HG03439 (cell line): ENCODE measurements around the gene ACOT7.
A peak's percentile ranks its signal among the peaks of the same experiment; 100 is the strongest.

Experiments
- ATAC-seq: cut with Tn5 transposase; IDR thresholded peaks from one replicate; pipeline ENCODE4 v1.9.1; 2021; ENCODE audit warnings: mild to moderate bottlenecking, moderate library complexity; ENCODE audit not compliant: unreplicated experiment

The ACOT7 gene

GRCh38 chr1:6348511-6349191 is 44.9 kb downstream of the ACOT7 start:
- ATAC-seq: no peak

GRCh38 chr1:6347641-6348487 is 45.7 kb downstream of the ACOT7 start:
- ATAC-seq: no peak

GRCh38 chr1:6345460-6345859 is 48.1 kb downstream of the ACOT7 start:
- ATAC-seq: no peak

DNA sequence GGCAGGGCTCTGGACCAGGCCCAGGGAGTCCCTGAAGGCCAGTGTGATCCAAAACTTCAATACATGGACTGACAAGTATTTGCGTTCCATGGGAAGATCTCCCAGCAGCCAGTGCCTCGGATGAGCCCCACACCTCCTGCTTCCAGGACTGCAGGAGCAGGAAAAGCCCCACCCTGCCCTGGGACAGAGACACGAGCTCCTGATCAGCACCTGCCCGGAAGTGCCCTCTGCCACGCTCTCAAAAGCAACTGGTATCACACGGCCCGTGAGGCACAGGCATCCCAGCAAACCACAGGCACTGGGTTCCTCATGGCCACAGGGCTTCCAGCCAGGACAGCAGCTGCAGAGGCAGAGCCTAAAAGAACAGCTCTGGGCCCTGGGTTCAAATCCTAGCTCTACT is 48.6 kb downstream of the ACOT7 start:
- ATAC-seq: no peak

DNA sequence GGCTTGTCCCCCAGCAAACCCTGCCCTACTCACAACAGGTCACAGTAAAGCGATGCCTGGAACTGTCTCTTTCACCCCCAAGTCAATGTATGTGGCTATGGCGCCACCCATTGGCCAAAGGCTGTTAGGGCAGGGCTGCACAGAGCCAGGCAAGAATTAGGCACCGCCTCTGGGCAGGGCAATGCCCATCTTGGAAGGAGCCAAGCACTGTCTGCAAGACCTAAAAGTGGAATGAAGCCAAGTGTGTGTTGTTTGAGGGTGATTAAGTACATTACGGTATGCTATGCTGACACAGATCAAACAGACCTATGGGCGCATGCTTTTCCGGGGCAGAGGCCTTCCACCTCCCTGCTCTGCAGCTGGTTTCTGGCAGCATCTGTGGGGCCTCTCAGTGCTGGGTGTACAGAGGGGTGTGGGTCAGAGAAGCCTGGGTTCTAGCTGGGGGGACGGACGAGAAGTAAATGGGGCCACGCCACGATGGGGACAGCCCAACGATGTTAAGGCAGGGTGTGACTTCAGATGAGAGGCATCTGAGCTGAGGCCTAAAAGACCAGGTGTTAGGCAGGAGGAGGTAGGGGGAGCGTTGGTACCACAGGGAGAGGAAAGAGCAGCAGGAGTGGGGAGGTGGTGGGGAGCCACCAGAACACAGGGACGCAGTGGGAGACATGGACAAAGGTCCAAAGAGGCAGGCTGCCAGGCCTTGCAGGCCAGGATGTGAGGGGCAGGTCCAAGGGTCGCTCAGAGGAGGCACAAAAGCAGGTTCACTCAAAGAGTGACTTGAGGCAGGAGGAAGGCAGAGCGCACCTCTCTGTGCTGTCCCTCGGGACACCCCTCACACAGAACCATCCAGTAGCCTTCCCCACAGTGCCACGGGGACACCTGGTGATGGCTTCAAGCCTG is 49.8 kb downstream of the ACOT7 start:
- ATAC-seq: peak; percentile 68

DNA sequence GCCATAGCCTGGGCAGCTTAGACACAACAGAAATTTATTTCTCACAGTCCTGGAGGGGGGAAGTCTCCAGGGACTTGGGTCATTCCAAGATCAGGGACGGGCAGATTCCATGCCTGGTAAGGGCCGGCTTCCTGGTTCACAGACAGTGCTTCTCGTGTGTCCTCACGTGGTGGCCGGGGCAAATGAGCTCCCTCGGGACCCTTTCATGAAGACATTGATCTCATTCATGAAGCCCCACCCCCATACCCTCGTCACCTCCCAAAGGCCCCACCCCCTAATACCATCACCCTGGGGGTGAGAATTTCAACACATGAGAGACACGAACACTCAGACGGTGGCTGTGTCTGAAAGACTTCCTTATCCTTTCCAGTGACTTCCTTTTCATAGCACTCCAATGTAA is 51.5 kb downstream of the ACOT7 start:
- no peak for ATAC-seq

GRCh38 chr1:6338695-6339094 is 54.9 kb downstream of the ACOT7 start:
- no peak for ATAC-seq

GRCh38 chr1:6336776-6337622 is 56.6 kb downstream of the ACOT7 start:
- no peak for ATAC-seq

DNA sequence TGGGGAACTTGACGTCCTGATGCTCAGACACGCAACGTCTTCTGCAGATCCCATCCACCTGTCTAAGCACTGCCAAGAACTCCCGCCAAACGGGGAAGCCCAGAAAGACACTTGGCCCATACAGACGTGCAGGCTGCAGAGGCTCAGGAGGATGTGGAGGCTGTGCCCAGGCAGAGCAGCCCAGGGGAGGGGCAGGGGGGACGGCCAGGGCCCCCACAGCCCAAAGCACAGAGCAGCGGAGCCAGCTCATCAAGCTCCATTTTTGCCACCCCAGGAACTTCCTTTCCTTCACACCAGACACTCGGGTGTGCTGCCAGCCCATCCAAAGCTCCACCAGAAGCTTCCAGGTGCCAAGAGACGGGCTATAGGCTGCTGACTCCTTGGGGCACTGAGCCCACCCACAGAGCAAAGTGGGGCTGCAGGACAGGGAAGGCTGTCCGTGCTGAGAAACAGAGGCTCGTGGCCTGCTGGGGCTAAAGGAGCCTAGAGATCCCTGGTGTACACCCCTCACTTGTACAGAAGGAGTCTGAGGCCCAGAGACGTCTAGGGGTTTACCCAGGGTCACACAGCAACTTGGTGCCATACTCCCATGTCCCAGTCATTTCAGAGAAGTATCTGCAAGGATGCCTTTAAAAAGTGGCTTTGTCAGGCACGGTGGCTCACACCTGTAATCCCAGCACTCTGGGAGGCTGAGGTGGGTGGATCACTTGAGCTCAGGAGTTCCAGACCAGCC is 59.1 kb downstream of the ACOT7 start:
- ATAC-seq: no peak

- no peak for ATAC-seq
Observed at GRCh38 chr1:6332821-6333220, 60.7 kb downstream of the ACOT7 start.

GRCh38 chr1:6331543-6332273 is 61.9 kb downstream of the ACOT7 start:
- ATAC-seq: no peak

DNA sequence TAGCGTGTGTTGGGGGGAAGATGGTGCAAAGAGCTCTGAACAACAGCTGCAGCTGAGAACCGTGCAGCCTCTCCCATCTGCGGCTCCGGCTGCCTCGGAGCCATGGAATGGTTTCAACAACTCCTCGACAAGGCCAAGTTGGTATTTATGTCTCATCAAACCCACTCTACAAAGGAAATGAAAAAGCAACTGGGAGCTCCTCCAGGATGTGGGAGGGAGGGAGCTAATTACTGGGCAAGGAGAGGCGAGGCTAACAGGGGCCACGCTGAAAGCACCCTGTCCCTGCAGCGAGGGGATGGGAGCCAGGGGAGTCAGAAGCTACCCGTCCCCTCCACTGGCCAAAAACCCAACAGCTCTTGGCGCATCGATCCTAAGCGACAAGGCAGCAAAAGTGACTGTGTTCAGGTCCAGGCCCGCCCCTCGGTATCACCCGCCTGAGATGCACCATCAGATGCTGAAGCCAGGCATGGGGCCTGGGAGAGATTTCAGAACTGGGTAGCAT is 63.1 kb downstream of the ACOT7 start:
- no peak for ATAC-seq

DNA sequence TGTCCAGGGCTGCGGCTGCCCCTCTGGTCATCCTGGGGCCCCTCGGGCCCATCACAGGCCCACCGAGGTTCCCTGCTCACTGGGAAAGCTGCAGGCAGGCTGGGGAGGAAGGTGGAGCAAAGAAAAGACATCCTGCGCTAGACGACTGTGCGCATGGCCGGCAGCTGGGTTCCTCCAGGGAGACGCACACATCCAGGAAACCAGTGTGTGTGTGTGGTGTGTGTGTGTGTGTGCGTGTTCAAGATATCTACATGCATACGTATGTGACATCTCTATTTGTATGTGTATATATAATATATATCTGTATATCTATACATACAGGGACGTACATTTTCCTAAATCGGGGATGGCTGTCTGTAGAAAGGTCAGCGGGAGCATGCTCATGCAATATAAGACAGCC is 63.7 kb downstream of the ACOT7 start:
- no peak for ATAC-seq

- no peak for ATAC-seq
Observed at GRCh38 chr1:6329396-6329795, 64.2 kb downstream of the ACOT7 start.

DNA sequence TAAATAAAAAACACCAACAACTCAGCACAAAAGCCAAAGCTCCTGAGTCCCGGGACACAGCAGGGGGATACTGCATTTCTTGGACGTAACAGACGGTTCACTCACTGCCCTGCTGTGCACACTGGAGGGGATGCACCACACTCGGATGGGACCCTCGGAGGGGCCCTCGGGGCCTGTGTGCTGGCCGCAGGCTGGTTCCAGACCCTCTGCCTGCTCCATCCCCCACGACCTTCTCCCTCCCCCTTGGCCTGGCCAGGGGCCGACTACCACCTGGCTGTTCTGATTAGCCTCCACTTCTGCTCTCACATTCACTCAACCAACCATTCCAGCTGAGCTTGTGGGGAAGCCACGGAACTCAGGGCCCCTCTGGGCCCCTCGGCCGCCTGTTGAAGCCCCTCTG is 64.9 kb downstream of the ACOT7 start:
- ATAC-seq: no peak

DNA sequence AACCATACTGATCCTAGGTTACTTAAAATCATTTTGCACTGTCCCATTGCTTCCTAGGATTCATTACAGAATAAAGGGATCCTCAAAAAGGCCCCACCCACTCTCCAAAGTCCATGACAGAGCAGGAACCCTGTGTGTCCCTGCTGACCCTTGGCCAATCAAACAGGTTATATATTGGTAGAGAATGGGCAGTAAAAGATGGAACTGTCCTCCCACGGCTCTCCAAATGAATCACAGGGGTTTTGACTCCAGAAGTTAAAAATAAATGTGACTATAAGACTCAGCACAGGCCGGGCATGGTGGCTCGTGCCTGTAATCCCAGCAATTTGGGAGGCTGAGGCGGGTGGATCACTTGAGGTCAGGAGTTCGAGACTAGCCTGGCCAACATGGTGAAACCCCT is 65.5 kb downstream of the ACOT7 start:
- ATAC-seq: no peak

DNA sequence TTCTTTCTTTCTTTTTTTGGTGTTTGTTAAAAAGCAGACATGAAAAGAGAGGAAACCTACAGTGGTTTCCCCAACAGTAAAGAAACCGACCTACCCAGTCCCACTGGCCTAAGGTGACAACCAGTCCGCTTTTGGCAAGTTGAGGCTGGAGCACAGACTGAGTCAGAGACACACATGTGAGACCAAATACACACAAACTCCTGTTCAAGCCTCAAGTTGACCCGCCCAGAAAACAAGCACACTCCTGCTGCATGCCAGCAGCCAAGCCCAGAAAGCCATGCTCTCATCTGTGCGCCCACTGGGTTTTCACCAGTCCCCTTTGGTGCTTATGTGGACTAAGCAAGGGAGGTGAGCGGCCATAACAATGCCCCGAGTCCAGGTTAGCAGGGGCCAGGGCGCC is 68.1 kb downstream of the ACOT7 start:
- ATAC-seq: no peak

DNA sequence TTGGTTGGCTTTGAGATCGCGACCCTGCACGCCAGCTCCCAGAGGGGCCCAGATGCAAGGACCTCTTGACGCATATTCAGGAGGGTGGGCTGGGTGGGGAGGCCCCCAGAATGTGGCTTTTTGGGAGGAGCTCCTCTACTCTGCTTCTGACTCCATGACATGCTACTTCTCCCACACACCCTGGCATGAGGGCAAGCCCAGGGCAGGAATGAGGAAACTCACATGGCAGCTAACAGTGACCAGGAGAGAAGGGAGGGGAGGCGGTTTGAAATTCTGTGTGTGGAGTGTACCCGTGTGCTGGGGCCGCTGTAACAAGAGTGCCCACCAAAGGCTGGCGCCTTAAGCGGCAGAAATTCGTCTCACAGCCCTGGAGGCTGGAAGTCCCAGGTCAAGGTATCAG is 71.4 kb downstream of the ACOT7 start:
- no peak for ATAC-seq

DNA sequence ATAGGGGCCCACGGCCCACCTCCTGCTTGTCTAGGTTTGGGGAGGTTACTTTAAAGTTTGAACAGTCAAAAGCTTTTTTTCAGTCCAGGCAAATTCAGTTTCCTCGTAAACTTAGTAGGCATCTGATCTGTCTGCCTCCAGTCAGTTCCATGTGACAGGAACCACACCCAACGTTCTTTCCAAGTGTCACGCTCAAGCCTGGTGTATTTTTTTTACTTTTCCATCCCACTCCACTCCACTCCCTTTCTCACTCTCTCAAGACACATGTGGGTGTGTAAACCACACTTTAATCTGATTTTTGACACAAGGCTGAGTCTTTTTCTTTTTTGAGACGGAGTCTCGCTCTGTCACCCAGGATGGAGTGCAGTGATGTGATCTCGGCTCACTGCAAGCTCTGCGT is 72.4 kb downstream of the ACOT7 start:
- no peak for ATAC-seq
